GM23248 (cell line): ENCODE data around the gene RAB3GAP1.

Experiments used
- EZH2 ChIP-seq: fragments of 200-600 bp; sonication (generic); IDR thresholded peaks from 2 replicates; pipeline ENCODE4 v1.6.1; 2018; ENCODE audit warnings: antibody characterized with exemption, mild to moderate bottlenecking; ENCODE audit not compliant: insufficient read depth, poor library complexity, severe bottlenecking
- EZH2phosphoT487 ChIP-seq: fragments of 200-600 bp; sonication (generic); IDR thresholded peaks from 2 replicates; pipeline ENCODE4 v1.6.1; 2018; ENCODE audit warnings: antibody characterized with exemption, moderate library complexity, mild to moderate bottlenecking, low read depth; ENCODE audit not compliant: insufficient read depth

DNA sequence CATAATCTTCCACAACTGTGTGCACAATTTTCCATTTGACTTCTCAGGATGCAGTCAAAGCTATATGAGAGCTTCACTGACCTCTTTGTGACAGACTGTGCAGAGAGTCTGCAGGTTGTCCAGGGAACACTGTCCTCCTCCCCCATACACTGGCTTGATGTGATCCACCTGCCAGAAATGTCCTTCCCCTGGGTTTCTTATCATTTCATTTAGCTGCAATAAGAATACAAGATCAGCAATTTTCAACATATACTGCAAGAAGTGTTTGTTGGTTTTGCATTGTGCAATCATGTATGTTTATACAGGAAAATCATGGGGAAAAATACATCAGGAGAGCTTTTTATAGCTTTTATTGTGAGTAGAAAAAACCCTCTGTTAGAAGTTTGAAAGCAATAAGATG is 150.7 kb downstream of the RAB3GAP1 start:
- TF ChIP-seq EZH2 (no peak), EZH2phosphoT487 (no peak)
